GM19455 (cell line): ENCODE measurements around the gene IL36B.

Experiments used
- ATAC-seq: cut with Tn5 transposase; IDR thresholded peaks from one replicate; pipeline ENCODE4 v1.9.1; 2021; ENCODE audit not compliant: unreplicated experiment

The IL36B gene

GRCh38 chr2:113057117-113057516, 4.5 kb upstream of the IL36B start:
- ATAC-seq = no peak

- no peak for ATAC-seq
These were observed 3.9 kb upstream of the IL36B start for GRCh38 chr2:113056521-113056920.

- no peak for ATAC-seq
These were observed 1.4 kb upstream of the IL36B start for GRCh38 chr2:113054066-113054465.

GRCh38 chr2:113053666-113054065, 999 bp upstream of the IL36B start:
- ATAC-seq = no peak

- ATAC-seq = no peak
These were observed 1.5 kb downstream of the IL36B start for GRCh38 chr2:113050921-113051895.

- no peak for ATAC-seq
These were observed 6.2 kb downstream of the IL36B start for GRCh38 chr2:113046465-113046864.

GRCh38 chr2:113041871-113042270, 10.8 kb downstream of the IL36B start:
- ATAC-seq = no peak

- no peak for ATAC-seq
These were observed 12.9 kb downstream of the IL36B start for GRCh38 chr2:113039719-113040118.

- ATAC-seq = no peak
These were observed 13.5 kb downstream of the IL36B start for GRCh38 chr2:113039158-113039557.

GRCh38 chr2:113038291-113038690, 14.4 kb downstream of the IL36B start:
- no peak for ATAC-seq

GRCh38 chr2:113036763-113037162, 15.9 kb downstream of the IL36B start:
- no peak for ATAC-seq

GRCh38 chr2:113034016-113034415, 18.7 kb downstream of the IL36B start:
- ATAC-seq = no peak

GRCh38 chr2:113032737-113033136, 19.9 kb downstream of the IL36B start:
- no peak for ATAC-seq

GRCh38 chr2:113028112-113028511, 24.6 kb downstream of the IL36B start:
- ATAC-seq = no peak

GRCh38 chr2:113027691-113028090, 25.0 kb downstream of the IL36B start:
- no peak for ATAC-seq

GRCh38 chr2:113025737-113026136, 26.9 kb downstream of the IL36B start:
- no peak for ATAC-seq

- ATAC-seq = no peak
These were observed 27.9 kb downstream of the IL36B start for GRCh38 chr2:113024764-113025163.

- ATAC-seq = no peak
These were observed 31.4 kb downstream of the IL36B start for GRCh38 chr2:113021312-113021711.

- ATAC-seq = no peak
These were observed 34.2 kb downstream of the IL36B start for GRCh38 chr2:113018509-113018908.

- no peak for ATAC-seq
These were observed 37.0 kb downstream of the IL36B start for GRCh38 chr2:113015655-113016054.

GRCh38 chr2:113015042-113015441, 37.6 kb downstream of the IL36B start:
- no peak for ATAC-seq

GRCh38 chr2:113014067-113014466, 38.6 kb downstream of the IL36B start:
- no peak for ATAC-seq

GRCh38 chr2:113013336-113013661, 39.4 kb downstream of the IL36B start:
- ATAC-seq = no peak
